Stimulated activated CD4-positive, alpha-beta T cell treated with anti-CD3 and anti-CD28 coated beads, Interleukin-4, amount 100 ng/mL, for 4 hours (primary cell): ENCODE data around the gene TBC1D22A.
"Not testable (repeated sequence)": the region's sequence is repeated elsewhere in the genome, so short reads cannot be mapped to it uniquely, and the experiment has no call there.

Source experiments
- DNase-seq, 2 experiments: peaks; one replicate each; pipeline ENCODE4 v3.0.0-alpha.2; 2020

The TBC1D22A gene

DNA sequence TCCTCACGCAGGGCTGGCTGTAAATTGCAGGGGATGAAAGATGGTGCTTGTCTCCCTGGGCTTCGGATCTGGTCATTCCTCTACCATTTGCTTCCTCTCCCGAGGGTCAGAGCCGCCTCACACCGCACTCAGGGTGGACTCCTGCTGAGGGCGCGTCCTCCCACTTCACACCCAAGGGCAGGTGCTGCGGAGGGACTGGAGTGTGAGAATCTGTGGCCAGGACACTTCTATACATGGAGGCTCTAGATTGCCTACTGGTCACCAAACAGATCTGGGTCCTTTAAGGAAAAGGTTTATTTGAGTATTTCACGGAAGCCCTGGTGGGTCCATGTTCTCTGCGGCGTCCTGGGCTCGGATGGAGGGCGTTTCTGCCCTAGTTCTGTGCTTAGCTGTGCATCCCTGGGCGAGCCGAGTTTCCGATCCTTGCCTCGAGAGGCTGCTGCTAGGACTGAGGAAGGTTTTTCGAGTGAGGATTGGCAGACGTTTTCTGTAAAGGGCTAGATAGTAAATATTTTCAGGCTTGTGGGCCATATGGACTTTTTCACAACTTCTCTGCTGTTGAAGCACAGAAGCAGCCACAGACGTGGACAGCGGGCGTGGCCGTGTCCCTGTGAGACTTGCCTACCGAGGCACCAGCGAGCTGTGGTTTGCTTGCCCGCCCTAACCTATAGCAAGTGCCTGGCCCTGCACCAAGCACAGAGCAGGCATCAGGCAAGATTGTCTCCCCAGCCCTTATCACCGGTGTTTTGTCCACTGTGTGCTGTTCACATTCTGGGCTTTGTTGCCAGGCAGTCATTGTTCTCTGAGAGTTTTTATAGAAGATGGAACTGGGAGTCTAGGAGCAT lies 279.0 kb downstream of the TBC1D22A start:
- DNase-seq: no peak

- no peak for DNase-seq
Measured at GRCh38 chr22:47042116-47042825, 279.8 kb downstream of the TBC1D22A start.

DNA sequence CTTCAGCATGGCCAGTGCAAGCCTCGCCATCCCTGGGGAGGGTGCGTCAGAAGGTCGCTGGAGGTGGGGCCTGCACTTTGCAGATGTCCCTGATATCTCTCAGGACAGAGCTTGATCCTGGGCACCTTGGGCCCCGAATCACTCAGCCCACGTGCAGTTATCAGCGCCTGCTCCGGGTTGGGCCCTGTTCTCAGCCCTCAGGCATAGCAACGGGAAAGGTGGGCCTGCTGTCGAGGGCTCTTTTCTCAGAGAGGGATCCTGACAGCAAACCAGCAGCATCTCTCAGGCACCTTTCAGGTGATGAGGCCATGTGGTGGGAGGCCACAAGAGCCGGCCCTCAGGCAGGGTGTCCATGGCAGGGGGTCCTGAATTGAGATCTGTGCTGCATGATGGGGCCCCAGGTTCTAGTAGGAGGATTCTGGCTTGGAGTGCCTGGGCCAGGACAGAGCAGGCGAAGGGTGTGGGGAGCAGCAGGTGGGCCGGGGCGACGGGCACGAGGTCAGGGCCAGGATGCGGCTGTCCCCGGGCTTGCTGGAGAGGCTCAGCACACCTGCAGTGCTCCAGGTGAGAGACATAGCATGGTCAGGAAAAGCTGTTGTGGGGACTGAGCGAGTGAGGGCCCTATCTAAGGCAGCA lies 280.5 kb downstream of the TBC1D22A start:
- no peak for DNase-seq

- no peak for DNase-seq
Measured at GRCh38 chr22:47043835-47044721, 281.6 kb downstream of the TBC1D22A start.

DNA sequence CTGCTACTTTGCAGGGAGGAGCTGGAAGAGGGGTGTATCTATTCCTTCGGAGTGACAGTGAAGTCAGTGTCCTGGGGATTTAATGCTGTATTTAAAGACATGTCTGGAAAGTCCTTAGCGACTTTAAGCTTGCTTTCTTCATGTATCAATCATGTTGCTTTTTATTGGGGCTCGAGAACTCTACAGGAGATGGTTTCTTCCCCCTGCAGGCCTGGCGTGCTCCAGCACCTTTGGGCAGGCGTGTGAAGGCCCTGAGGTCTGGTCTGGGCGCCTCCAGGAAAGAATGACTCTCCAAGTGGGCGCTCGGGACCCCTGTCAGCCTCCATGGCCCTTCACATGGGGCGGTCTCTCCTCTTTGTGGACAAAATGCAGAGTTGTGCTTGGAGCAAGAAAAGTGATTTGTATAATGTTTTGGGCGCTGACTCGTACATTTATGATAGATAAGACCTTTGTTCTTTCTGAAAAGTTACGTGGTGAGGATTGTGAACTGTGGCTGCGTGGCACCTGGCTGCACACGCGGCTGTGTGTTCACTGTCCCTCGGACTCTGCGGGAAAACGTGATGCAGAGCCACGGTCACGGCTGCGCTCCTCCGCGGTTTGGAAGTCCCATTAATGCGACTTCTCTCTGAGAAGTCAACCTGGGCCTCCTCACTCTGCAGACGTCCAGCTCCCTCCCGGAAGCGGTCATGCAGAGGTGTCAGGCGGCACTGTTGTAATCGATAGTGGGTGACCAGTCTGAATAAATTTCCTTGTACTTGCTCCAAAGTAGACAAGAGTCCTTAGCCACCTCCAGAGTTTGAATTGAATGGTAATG lies 282.5 kb downstream of the TBC1D22A start:
- no peak for DNase-seq

DNA sequence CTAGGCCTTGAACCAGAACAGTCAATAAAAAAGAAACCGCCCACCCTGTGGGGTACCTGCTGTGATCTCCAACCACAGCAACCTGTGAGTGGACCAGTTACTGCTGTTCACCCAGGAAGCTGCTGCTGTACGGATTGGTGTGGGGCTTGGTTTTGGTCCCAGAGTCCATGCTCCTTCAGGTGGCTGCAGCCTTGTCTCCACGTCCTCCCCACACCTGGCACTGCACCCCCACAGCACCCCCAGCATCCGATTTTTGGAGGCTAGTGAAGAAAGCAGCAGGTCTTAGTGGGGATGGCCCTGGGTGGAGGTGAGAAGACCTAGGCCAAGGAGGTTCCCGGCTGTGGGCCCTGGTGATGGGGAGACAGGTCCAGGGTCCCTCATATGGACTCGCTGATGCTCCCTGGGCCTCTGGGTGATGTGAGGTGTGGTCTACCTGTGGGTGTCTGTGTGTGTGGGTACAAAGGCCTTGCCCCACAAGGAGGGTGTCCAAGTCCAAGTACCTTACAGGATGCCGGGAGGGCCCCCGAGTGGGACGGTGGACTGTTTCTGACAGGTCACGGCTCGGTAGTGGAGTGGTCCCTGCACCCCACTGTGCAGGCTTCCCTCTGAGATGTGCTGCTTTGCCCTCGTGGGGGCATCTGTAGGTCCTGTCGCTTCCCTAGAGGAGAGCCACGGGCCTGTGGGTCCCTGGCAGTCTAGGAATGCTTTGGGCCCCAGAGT lies 283.4 kb downstream of the TBC1D22A start:
- DNase-seq: no peak

GRCh38 chr22:47046411-47047065 lies 284.1 kb downstream of the TBC1D22A start:
- no peak for DNase-seq

DNA sequence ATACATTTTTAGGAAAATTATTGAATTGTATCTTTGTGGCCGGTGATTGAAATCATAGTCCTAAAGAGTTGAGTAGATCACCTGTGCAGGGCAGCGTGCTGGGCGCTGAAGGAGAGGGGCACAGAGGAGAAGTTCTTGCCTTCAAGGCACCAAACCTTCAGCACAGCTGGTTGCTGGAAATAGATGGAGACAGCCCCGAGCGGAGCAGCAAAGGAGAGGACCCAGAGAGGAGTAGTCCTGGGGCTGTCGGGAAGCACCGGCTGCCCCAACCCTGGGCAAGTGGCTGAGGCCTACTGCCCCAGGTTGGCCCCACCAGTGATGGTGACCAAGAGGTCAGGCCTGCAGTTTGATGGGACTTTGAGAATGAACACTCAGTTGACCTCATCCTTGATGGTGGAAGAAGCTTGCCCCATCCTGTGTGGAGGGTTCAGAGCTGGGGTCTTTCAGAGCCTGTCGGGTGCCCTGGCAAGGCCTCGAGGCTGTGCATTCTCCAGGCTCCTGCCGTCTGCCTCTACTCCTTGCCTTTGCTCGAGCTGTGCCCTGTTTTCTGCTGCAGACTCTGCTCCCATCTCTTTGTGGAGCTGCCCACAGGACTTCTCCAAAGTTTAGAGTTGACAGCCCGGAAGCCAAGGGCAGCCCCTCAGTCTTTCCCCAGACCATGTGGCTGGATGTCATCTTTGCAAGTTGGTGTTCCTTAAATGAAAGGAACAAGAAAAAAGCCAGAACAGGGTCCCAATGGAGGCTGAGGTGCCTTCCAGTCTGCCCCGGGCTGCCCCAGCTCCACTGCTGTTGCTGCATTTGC lies 285.1 kb downstream of the TBC1D22A start:
- no peak for DNase-seq

DNA sequence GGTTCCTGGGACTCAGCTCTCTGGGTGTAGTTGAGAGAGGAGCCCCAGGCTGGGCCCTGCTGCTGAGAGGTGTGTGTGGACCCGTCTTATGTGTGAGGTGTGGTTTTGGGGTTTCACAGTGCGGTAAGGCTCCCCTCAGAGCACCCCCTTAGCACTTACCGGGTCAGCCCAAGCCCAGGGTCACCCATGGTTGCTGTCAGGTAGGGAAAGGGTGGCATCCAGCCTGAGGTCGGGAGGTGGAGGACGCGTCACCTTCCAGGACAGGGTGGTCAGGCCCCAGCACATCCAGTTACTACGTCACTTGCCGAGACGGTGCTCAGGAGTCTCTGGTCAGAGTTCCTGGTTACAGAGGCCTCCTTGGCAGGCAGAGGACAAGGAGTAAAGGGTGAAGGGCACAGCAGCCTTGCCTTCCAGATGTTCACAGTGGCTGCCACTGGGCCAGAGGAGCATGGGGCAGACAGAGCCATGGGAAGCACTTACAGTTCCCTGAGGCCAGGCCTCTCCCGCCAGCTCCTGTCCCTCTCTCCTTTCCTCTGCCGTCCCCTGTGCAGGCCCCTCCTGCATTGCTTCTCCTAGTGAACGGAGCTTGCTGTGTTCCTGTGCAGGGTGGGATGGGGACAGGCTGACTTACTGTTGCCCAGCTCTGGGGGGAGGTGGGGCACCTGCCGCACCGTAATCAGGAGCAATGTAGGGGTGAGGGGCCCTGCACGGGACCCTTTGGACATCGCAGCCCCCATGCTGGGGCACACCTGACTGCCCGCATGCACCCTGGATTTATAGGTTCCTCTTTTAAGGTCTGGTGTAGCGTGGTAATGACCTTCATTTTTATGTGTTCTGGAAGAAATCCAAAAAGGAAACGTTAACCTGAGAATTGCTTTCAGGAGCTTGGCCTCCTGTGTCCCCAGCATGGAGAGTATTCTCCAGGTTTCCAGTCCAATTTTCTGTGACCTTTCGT lies 285.9 kb downstream of the TBC1D22A start:
- no peak for DNase-seq

DNA sequence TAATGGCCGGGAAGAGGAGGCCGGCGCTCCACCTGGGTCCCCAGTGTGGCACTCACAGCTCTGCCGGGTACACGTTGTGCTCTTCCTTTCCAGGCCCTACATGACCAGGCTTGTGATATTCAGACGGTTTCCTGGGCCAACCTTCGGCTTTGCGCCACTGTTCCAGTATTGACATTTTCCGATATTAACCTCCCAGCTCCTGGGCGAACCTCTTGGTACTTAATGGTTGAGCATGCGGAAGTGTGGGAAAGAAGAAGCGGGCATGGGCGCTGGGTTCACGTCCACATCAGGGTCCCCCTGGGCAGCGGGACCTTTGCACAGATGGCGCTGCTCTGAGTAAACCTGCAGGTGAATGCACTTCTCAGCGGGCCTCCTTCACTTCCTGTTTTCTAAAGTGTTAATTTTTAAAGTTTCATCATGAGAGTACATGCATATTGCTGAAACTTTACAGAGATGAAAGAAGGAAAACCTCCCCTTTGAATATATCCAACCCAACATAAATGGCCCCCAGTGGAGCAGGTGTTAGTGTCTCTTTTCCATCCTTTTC lies 286.7 kb downstream of the TBC1D22A start:
- DNase-seq: no peak

DNA sequence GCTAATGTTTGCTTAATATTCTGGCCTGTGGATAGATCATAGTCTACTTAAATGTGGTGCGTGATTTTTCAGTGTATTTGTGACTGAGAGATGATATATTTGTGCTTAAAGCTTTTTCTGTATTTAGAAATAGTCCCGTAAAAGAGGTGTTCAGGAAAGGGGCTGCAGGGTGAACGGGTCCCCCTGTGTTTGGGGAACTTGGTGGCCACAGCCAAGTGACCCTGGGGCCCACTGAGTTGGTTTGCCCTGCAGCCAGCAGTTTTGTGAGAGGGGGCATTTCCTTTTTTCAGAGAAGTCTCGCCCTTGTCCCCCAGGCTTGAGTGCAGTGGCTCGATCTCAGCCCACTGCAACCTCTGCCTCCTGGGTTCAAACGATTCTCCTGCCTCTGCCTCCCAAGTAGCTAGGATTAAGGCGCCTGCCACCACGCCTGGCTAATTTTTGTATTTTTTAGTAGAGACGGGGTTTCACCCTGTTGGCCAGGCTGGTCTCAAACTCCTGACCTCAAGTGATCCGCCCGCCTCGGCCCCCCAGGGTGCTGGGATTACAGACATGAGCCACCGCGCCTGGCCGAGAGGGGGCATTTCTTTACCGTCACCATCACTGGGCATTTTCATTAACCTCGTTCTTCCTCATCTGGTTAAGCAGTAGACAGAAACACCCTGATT lies 287.4 kb downstream of the TBC1D22A start:
- DNase-seq: not testable (repeated sequence)

DNA sequence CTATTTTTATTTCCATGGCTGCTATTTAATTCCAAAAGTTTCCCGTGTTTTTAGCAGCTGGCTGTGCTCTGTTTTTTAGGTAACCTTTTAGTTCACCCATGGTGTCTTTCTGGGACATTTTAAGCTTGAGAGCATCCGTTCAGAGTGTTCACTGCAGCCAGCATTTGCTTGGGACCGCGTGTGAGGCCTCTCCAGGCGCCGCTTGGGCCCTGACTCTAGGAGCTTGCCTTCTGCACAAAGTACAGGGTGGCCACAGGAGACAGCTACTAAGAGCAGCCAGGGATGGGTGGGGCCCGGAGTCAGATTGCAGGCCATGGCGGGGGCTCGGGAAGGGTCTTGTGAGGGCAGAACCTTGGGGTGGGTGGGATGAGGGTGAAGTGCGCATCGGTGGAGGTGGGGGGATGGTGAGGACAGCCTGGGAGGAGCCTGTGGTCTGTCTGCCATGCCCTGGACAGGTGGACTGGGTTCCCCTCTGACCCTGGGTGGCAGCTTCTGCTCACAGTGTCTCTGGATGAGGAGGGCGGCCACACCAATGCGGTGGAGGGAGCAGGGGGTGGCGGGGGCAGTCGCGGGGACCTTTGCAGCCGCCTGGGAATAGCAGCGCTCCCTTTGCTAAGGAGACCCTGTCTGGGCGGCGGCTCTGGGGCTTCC lies 288.1 kb downstream of the TBC1D22A start:
- no peak for DNase-seq

DNA sequence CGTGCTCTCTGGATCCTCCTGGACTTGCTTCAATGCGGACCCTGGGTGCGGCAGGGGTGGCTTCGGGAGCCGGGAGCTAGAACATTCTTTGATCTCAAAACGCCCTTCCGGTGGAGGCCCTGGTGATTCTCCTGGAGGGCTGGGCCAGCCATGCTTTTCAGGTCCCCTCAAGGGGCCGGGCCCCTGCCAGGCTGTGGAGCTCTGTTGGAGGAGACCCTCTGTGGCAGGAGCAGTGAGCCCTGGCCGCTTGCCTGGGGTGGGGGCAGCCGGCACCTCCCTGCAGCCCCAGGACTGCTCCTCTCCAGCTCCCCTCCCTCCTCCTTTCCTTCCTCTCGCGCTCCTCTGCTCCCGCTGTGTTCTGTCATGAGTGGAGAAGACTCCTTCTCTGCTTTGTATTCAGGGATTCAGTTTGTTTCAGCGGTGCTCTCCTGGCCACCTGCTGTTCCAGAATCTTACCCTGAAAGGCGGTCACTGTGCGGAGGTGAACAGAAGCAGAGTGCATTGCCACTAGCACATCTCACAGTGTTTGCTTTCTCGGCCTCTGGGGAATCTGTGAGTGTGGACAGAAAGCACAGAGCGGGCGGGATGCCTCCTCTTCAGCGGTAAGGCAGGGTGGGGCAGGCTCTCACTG lies 289.1 kb downstream of the TBC1D22A start:
- no peak for DNase-seq

GRCh38 chr22:47052236-47053012 lies 290.0 kb downstream of the TBC1D22A start:
- DNase-seq: no peak

- DNase-seq: no peak
Measured at GRCh38 chr22:47053013-47053725, 290.7 kb downstream of the TBC1D22A start.
